Measurements from ENCODE around the gene MXRA8.

The MXRA8 gene

GRCh38 chr1:1402072-1402900 lies 43.9 kb upstream of the MXRA8 start:
- TF ChIP-seq HDGF (IDR thresholded peaks at IDR 0.05; ENCODE audit: borderline replicate concordance) (no peak), SP1 (IDR thresholded peaks at IDR 0.05) (no peak), ZNF384 (IDR thresholded peaks at IDR 0.05) (no peak), FOXM1 (IDR thresholded peaks at IDR 0.05; ENCODE audit: borderline replicate concordance) (no peak), FOXA1 (IDR thresholded peaks at IDR 0.05) (no peak), FOXK2 (IDR thresholded peaks at IDR 0.05) (no peak), PKNOX1 (IDR thresholded peaks at IDR 0.05) (no peak), BHLHE40 (IDR thresholded peaks at IDR 0.05; ENCODE audit: borderline replicate concordance) (no peak), NFRKB (IDR thresholded peaks at IDR 0.05) (no peak), ARNT (IDR thresholded peaks at IDR 0.05) (no peak)
- POLR2A ChIA-PET: interaction anchor here (0.7 to 1.4 kb wide), 7 partner anchors 13 to 102 kb away, joined by 3 to 5 read pairs (median 4); partner anchors contain the start of genes ATAD3C and AURKAIP1

GRCh38 chr1:1401457-1402010 lies 43.2 kb upstream of the MXRA8 start:
- no peak for DNase-seq (ENCODE audit: extremely low spot score)
- TF ChIP-seq LEF1 (IDR thresholded peaks at IDR 0.05; ENCODE audit: borderline replicate concordance) (no peak), ZNF384 (IDR thresholded peaks at IDR 0.05) (no peak), CTBP1 (IDR thresholded peaks at IDR 0.05; ENCODE audit: borderline replicate concordance) (no peak), ARNT (IDR thresholded peaks at IDR 0.05) (no peak), FOXA1 (IDR thresholded peaks at IDR 0.05) (no peak), SUZ12 (IDR thresholded peaks at IDR 0.05) (no peak), FOXM1 (IDR thresholded peaks at IDR 0.05; ENCODE audit: borderline replicate concordance) (no peak), ELF4 (IDR thresholded peaks at IDR 0.05) (no peak), FOXK2 (IDR thresholded peaks at IDR 0.05) (no peak)
- CTCF ChIA-PET: interaction anchor here (1.4 kb wide), 1 partner anchor 13 kb away, joined by 9 read pairs; no protein-coding TSS in a partner anchor
- POLR2A ChIA-PET: interaction anchor here (1.0 to 1.4 kb wide), 3 partner anchors 26 to 103 kb away, joined by 4 to 5 read pairs (median 4); partner anchors contain the start of genes ATAD3C and AURKAIP1

More at GRCh38 chr1:1402072-1402900, 43.9 kb upstream of the MXRA8 start:
- DNase-seq (ENCODE audit: extremely low spot score): peak; percentile 60
- CTCF ChIA-PET: interaction anchor here (0.5 to 1.4 kb wide), 7 partner anchors 10 to 421 kb away, joined by 3 to 9 read pairs (median 4); no protein-coding TSS in a partner anchor

- ChIA-PET CTCF (interaction anchor here (0.6 to 1.4 kb wide), 3 partner anchors 40 to 178 kb away, joined by 3 to 6 read pairs (median 4); no protein-coding TSS in a partner anchor), POLR2A (interaction anchor here (1.0 to 2.7 kb wide), 5 partner anchors 14 to 104 kb away, joined by 3 to 54 read pairs (median 7); partner anchors contain the start of genes AURKAIP1 and DVL1)
- TF ChIP-seq ELF4 (IDR thresholded peaks at IDR 0.05): no peak
- TF ChIP-seq TARDBP (IDR thresholded peaks at IDR 0.05): no peak
- TF ChIP-seq CTBP1 (IDR thresholded peaks at IDR 0.05; ENCODE audit: borderline replicate concordance): no peak
- no peak for TF ChIP-seq FOXK2 (IDR thresholded peaks at IDR 0.05)
- TF ChIP-seq LEF1 (IDR thresholded peaks at IDR 0.05; ENCODE audit: borderline replicate concordance): no peak
- TF ChIP-seq ARNT (IDR thresholded peaks at IDR 0.05): no peak
- no peak for TF ChIP-seq ZNF384 (IDR thresholded peaks at IDR 0.05)
- no peak for TF ChIP-seq PKNOX1 (IDR thresholded peaks at IDR 0.05)
- no peak for TF ChIP-seq SUZ12 (IDR thresholded peaks at IDR 0.05)
- no peak for DNase-seq (ENCODE audit: extremely low spot score)
These were observed 42.5 kb upstream of the MXRA8 start for GRCh38 chr1:1400576-1401456.

- CTCF ChIA-PET: interaction anchor here (0.6 to 1.4 kb wide), 3 partner anchors 40 to 179 kb away, joined by 3 to 6 read pairs (median 4); no protein-coding TSS in a partner anchor
- TF ChIP-seq FOXA1 (IDR thresholded peaks at IDR 0.05): no peak
- no peak for TF ChIP-seq ZNF384 (IDR thresholded peaks at IDR 0.05)
- TF ChIP-seq L3MBTL2 (conservative IDR thresholded peaks at IDR 0.05): peak; percentile 64
- TF ChIP-seq HDGF (IDR thresholded peaks at IDR 0.05; ENCODE audit: borderline replicate concordance): no peak
- TF ChIP-seq ELF4 (IDR thresholded peaks at IDR 0.05): no peak
- no peak for TF ChIP-seq SUZ12 (IDR thresholded peaks at IDR 0.05)
- POLR2A ChIA-PET: interaction anchor here (1.0 to 2.7 kb wide), 5 partner anchors 15 to 105 kb away, joined by 3 to 54 read pairs (median 7); partner anchors contain the start of genes AURKAIP1 and DVL1
- DNase-seq (ENCODE audit: extremely low spot score): no peak
These were observed 41.7 kb upstream of the MXRA8 start for GRCh38 chr1:1399872-1400575.

- peak; percentile 99 for DNase-seq (ENCODE audit: extremely low spot score)
- POLR2A ChIA-PET: interaction anchor here (0.7 to 2.7 kb wide), 15 partner anchors 8 to 94 kb away, joined by 3 to 54 read pairs (median 5); partner anchors contain the start of genes AURKAIP1 and VWA1
- CTCF ChIA-PET: interaction anchor here (0.6 to 1.2 kb wide), 5 partner anchors 24 to 105 kb away, joined by 3 read pairs; partner anchors contain the start of gene AURKAIP1
- TF ChIP-seq LEF1 (IDR thresholded peaks at IDR 0.05; ENCODE audit: borderline replicate concordance): 0 out of 2 replicates have a peak, but pooled peaks have one; percentile 58
- no peak for TF ChIP-seq CTBP1 (IDR thresholded peaks at IDR 0.05; ENCODE audit: borderline replicate concordance)
- TF ChIP-seq SP1 (IDR thresholded peaks at IDR 0.05): no peak
- no peak for TF ChIP-seq L3MBTL2 (conservative IDR thresholded peaks at IDR 0.05)
- no peak for TF ChIP-seq FOXM1 (IDR thresholded peaks at IDR 0.05; ENCODE audit: borderline replicate concordance)
- TF ChIP-seq HDGF (IDR thresholded peaks at IDR 0.05; ENCODE audit: borderline replicate concordance): no peak
- no peak for TF ChIP-seq NFRKB (IDR thresholded peaks at IDR 0.05)
- TF ChIP-seq ZNF384 (IDR thresholded peaks at IDR 0.05): no peak
- no peak for TF ChIP-seq FOXK2 (IDR thresholded peaks at IDR 0.05)
- no peak for TF ChIP-seq TARDBP (IDR thresholded peaks at IDR 0.05)
- no peak for TF ChIP-seq BHLHE40 (IDR thresholded peaks at IDR 0.05; ENCODE audit: borderline replicate concordance)
- TF ChIP-seq PKNOX1 (IDR thresholded peaks at IDR 0.05): peak; percentile 99
- TF ChIP-seq FOXA1 (IDR thresholded peaks at IDR 0.05): no peak
- TF ChIP-seq ARNT (IDR thresholded peaks at IDR 0.05): no peak
- no peak for TF ChIP-seq SUZ12 (IDR thresholded peaks at IDR 0.05)
- TF ChIP-seq ELF4 (IDR thresholded peaks at IDR 0.05): peak; percentile 69
These were observed 41.0 kb upstream of the MXRA8 start, which contains the start of gene CCNL2 for GRCh38 chr1:1399187-1399871. Gene CCNL2 (minus strand): TSS chr1:1399335. CDS start chr1:1399306, 29 bp downstream.

Measured in HEK293T (cell line).